Panc1 (cell line): ENCODE measurements around the gene DEFB119. TPM values are rescaled to one million over a fixed set of nuclear protein-coding genes. Genes with fewer than 3 reads are reported as not detected.

Source experiments
- ATAC-seq: fragments of 200-7000 bp; cut with Tn5 transposase; 2 replicates; pipeline ENCODE4 v1.9.1; 2020; ENCODE audit warnings: mild to moderate bottlenecking, moderate library complexity
- BruUV-seq: library from RNA; stranded (reverse); fragments of 400-500 nt; replicated peaks from 2 replicates; lab custom pipeline; 2021; lab: Mats Ljungman, UMichigan
- CTCF ChIA-PET: fragments of 300-600 bp; sonication (Branson Sonifier 250); formaldehyde crosslinking; loops from one replicate; lab custom pipeline; 2022; ENCODE audit warnings: antibody characterized with exemption; lab: Charles Lee
- POLR2A ChIA-PET: fragments of 300-600 bp; sonication (Branson Sonifier 250); formaldehyde crosslinking; loops from one replicate; lab custom pipeline; 2022; ENCODE audit warnings: antibody characterized with exemption; lab: Charles Lee
- DNase-seq: peaks from one replicate; pipeline ENCODE4 v3.0.0-alpha.2; 2010; ENCODE audit warnings: low read depth, low spot score
- H3K27ac ChIP-seq: 2 replicates; pipeline ENCODE4 v1.5.1; 2011; ENCODE audit warnings: mild to moderate bottlenecking, low read length, inconsistent platforms
- H3K27me3 ChIP-seq: fragments of 200-500 bp; sonication (Bioruptor generic); 2 replicates; pipeline ENCODE4 v1.6.0; 2014; ENCODE audit warnings: low read length, inconsistent platforms; ENCODE audit not compliant: control insufficient read depth, insufficient read depth
- H3K36me3 ChIP-seq: fragments of 200-500 bp; sonication (Bioruptor generic); 2 replicates; pipeline ENCODE4 v1.5.1; 2014; ENCODE audit warnings: inconsistent platforms, mild to moderate bottlenecking, low read length, moderate library complexity; ENCODE audit not compliant: control insufficient read depth, insufficient read depth
- H3K4me1 ChIP-seq: 2 replicates; pipeline ENCODE4 v1.5.1; 2011; ENCODE audit warnings: inconsistent platforms, mild to moderate bottlenecking, low read length, moderate library complexity; ENCODE audit not compliant: control insufficient read depth, insufficient read depth
- H3K4me3 ChIP-seq, 2 experiments: 2 replicates each; pipeline ENCODE4 v1.5.1; 2011 to 2012; ENCODE audit warnings: low read depth in 2 of 2, low read length in 2 of 2, mild to moderate bottlenecking in 2 of 2, inconsistent platforms in 1 of 2, moderate library complexity in 1 of 2
- H3K9me3 ChIP-seq: fragments of 200-500 bp; sonication (Bioruptor generic); 2 replicates; pipeline ENCODE4 v1.5.1; 2014; ENCODE audit warnings: low read depth, mild to moderate bottlenecking, inconsistent platforms, low read length, moderate library complexity; ENCODE audit not compliant: control insufficient read depth, insufficient read depth
- CTCF ChIP-seq: fragments of 450-650 bp; IDR thresholded peaks from 2 replicates; pipeline ENCODE4 v1.5.1; 2017; ENCODE audit warnings: mild to moderate bottlenecking
- POLR2AphosphoS5 ChIP-seq: IDR thresholded peaks from 2 replicates; pipeline ENCODE4 v1.6.1; 2012; ENCODE audit warnings: mild to moderate bottlenecking, low read depth, low read length, moderate library complexity
- REST ChIP-seq, 2 experiments: IDR thresholded peaks; 2 replicates each; pipeline ENCODE4 v1.6.1; 2011 to 2012; ENCODE audit warnings: low read depth in 2 of 2, control low read depth in 1 of 2, low read length in 1 of 2, mild to moderate bottlenecking in 1 of 2, moderate library complexity in 1 of 2; ENCODE audit not compliant: insufficient read depth in 1 of 2
- SIN3A ChIP-seq: IDR thresholded peaks from 2 replicates; pipeline ENCODE4 v1.6.1; 2012; ENCODE audit warnings: low read depth, mild to moderate bottlenecking, low read length, moderate library complexity, borderline replicate concordance; ENCODE audit not compliant: insufficient read depth
- TCF7L2 ChIP-seq: IDR thresholded peaks from 2 replicates; pipeline ENCODE4 v1.6.1; 2011; ENCODE audit warnings: mild to moderate bottlenecking, low read depth, low read length, inconsistent platforms
- in situ Hi-C: cut with HindIII; loops from 2 replicates; pipeline ENCODE4 v1.10.0; 2016; ENCODE audit warnings: low sequenced_read_pairs, low pct_unique_long_range_greater_than_20kb
- intact Hi-C: fragments of 100-400 bp; cut with micrococcal nuclease; formaldehyde crosslinking; loops from one replicate; pipeline ENCODE4 v1.10.0; 2022; ENCODE audit not compliant: unreplicated experiment
- total RNA-seq: library from RNA; stranded (reverse); gene quantifications from one replicate; pipeline ENCODE4 v1.2.1, GENCODE V29; 2021; ENCODE audit not compliant: unreplicated experiment

The DEFB119 gene
- total RNA-seq, 1 experiment from 2014 or later = not detected

- intact Hi-C loops (no loop called here), in situ Hi-C loops (no loop called here)
- BruUV-seq = no TSS peak
- ChIA-PET POLR2A (no interaction called here), CTCF (no interaction called here)
- DNase-seq = no peak
- Histone ChIP-seq H3K4me1 (no peaks in the 10 kb centered on the region), H3K36me3 (no peaks in the 10 kb centered on the region), H3K27me3 (peaks cover 15% of the 10 kb centered on the region), H3K9me3 (no peaks in the 10 kb centered on the region), H3K27ac (no peak overlapping the region), H3K4me3 (no peak overlapping the region)
- ATAC-seq = no peak
- TF ChIP-seq SIN3A (no peak), POLR2AphosphoS5 (no peak), TCF7L2 (no peak), REST (IDR thresholded peaks at IDR 0.05; ENCODE audit: insufficient read depth in 1 of 2, low read depth in 2 of 2, low read length in 1 of 2) (no peak), CTCF (no peak)
These were observed 19.6 kb upstream of the DEFB119 start for GRCh38 chr20:31410011-31410410.

GRCh38 chr20:31406115-31406514 is 15.7 kb upstream of the DEFB119 start, which contains the start of gene DEFB121:
Gene DEFB121 (minus strand): TSS chr20:31406215. CDS start chr20:31406152, 63 bp downstream.
- POLR2A ChIA-PET = no interaction called here
- Histone ChIP-seq H3K27me3 (peaks cover 14% of the 10 kb centered on the region), H3K9me3 (no peaks in the 10 kb centered on the region), H3K27ac (no peak within 1 kb of the TSS), H3K4me3 (no peak within 1 kb of the TSS), H3K4me1 (no peaks in the 10 kb centered on the region), H3K36me3 (no peaks in the 10 kb centered on the region)
- no TSS peak for BruUV-seq
- in situ Hi-C loops (no loop called here), intact Hi-C loops (no loop called here)
- ATAC-seq = no peak
- DNase-seq = no peak
- CTCF ChIA-PET = no interaction called here
- TF ChIP-seq SIN3A (no peak), REST (IDR thresholded peaks at IDR 0.05; ENCODE audit: insufficient read depth in 1 of 2, low read depth in 2 of 2, low read length in 1 of 2) (no peak), TCF7L2 (no peak), CTCF (no peak), POLR2AphosphoS5 (no peak)
